ENCODE data around the gene SULT4A1. TPM values are rescaled to one million over a fixed set of nuclear protein-coding genes. Genes with fewer than 3 reads are reported as not detected.

SULT4A1 gene
- total RNA-seq, 2 donors from 2014 or later = 0.12 TPM; not detected in 1

DNA sequence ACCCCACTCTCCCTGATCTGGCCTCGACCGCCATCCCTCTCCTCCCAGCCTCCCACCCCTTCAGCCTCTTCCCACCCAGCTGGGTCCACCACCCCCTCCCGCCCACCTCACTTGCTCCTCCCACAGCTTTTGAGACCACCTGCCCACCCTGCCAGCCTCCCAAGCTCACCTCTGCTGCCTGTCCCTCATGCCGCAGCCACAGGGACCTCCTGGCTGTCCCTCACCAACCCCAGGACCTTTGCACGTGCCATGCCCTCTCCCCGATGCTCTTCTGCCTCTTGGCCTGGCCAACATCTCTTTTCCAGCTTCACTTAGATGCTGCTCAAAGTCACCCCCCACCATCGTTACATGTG lies 23.0 kb upstream of the SULT4A1 start:
- peaks cover 0 to under 1% of the 10 kb centered on the region in 2 donors for H3K27me3 ChIP-seq
- H3K4me1 ChIP-seq = no peaks in the 10 kb centered on the region
- no peak overlapping the region for H3K27ac ChIP-seq
- H3K36me3 ChIP-seq = no peaks in the 10 kb centered on the region
- DNase-seq (ENCODE audit: low spot score) = no peak
- H3K4me3 ChIP-seq = no peak overlapping the region
- no peaks in the 10 kb centered on the region for H3K9me3 ChIP-seq
- TF ChIP-seq, protein P1, sequence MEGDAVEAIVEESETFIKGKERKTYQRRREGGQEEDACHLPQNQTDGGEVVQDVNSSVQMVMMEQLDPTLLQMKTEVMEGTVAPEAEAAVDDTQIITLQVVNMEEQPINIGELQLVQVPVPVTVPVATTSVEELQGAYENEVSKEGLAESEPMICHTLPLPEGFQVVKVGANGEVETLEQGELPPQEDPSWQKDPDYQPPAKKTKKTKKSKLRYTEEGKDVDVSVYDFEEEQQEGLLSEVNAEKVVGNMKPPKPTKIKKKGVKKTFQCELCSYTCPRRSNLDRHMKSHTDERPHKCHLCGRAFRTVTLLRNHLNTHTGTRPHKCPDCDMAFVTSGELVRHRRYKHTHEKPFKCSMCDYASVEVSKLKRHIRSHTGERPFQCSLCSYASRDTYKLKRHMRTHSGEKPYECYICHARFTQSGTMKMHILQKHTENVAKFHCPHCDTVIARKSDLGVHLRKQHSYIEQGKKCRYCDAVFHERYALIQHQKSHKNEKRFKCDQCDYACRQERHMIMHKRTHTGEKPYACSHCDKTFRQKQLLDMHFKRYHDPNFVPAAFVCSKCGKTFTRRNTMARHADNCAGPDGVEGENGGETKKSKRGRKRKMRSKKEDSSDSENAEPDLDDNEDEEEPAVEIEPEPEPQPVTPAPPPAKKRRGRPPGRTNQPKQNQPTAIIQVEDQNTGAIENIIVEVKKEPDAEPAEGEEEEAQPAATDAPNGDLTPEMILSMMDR (IDR thresholded peaks at IDR 0.05) = peak in 1 of 2 donors; percentile 24

DNA sequence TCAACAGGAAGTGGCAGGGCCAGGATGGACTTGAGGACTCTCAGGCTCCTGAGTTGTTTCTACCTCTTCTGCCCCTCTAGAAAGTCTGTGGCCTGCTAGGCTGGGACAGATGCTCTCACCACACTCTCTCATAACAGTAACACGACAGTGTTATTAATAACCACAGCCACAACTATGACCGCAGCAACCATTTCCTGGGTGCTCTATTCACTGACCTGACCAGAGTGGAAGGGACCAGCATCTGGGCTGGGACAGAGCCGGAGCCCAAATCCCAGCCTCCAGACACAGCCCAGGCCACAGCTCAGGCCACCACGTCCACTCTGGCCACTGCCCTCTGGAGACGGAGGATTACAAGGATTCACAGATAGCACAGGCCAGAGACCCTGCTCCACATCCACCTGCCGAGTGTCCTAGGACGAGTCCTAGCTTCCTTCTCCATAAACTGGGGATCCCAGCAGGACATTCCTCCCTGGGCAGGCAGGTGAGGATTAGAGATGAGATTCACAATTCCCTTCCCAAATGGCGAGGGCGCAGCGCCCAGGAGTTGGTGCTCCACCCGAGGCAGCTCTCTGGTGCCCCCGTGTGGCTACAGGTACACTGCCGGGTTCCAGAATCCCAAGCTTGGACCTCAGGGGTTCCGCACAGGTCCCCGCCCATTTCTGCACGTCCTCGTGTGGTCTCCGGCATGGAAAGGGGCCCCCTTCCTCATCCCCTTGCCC lies 22.4 kb upstream of the SULT4A1 start:
- no peaks in the 10 kb centered on the region for H3K9me3 ChIP-seq
- TF ChIP-seq, protein P1 (IDR thresholded peaks at IDR 0.05) = peak; percentile 74 to 86
- H3K27me3 ChIP-seq = no peaks in the 10 kb centered on the region
- H3K4me1 ChIP-seq = no peaks in the 10 kb centered on the region
- H3K27ac ChIP-seq = no peak overlapping the region
- DNase-seq (ENCODE audit: low spot score) = peak; percentile 67
- no peaks in the 10 kb centered on the region for H3K36me3 ChIP-seq
- H3K4me3 ChIP-seq = no peak overlapping the region

DNA sequence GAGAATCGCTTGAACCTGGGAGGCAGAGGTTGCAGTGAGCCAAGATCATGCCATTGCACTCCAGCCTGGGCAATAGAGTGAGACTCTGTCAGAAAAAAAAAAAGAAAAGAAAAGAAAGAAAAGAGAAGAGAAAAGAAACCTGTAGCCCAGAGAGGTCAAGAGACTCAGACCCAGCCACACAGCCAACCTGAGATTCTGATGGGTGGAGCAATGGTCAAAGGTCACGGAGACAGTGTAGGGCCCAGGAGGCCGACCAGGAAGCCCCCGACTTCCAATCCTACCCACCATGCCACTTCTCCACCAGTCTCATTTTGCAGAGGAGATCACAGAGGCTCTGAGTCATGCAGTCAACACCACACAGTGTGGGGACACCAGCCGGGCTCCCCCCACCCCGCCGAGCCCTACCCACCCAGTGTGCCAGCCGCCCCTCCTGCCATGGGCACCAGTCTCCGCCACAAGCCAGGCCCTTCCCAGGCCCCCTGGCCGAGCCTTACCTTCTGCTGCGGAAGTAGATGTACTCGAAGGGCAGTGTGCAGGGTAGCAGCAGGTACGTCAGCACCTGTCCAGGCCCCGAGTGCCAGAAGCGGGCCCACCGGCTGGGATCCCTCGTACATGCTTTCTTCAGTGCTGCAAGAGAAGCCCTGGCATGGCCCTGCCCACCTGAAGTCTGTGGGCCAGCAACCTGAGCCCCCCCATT lies 21.6 kb upstream of the SULT4A1 start:
- no peaks in the 10 kb centered on the region for H3K27me3 ChIP-seq
- TF ChIP-seq, protein P1 (IDR thresholded peaks at IDR 0.05) = no peak
- no peak for DNase-seq (ENCODE audit: low spot score)
- no peaks in the 10 kb centered on the region for H3K36me3 ChIP-seq
- no peaks in the 10 kb centered on the region for H3K4me1 ChIP-seq
- no peak overlapping the region for H3K27ac ChIP-seq
- H3K4me3 ChIP-seq = no peak overlapping the region
- H3K9me3 ChIP-seq = no peaks in the 10 kb centered on the region

DNA sequence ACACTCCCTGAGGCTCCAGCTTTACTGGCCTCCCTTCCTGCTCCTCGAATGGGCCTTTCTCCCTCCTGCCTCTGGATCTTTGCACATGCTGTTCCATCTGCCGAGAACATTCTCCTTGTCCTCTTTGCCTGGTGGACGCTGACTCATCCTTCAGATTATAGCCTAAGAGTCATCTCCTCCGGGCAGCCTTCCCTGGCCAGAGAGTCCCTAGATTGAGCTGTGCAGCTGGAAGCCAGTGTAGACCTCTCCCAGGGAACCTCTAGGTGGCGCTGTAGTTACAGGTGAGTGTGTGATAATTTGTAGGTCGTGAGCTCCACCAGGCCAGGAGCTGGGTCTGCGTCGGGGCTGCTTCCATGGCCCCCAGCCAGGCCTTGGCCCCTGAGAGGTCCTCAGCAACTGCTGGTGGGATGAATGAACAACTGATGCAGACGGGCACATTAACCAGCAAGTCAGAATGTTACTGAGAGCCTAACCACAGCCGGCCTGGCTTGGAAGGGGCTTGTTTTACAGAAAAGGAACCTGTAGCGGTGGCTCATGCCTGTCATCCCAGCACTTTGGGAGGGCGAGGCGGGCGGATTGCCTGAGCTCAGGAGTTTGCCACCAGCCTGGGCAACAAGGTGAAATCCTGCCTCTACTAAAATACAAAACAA lies 20.8 kb upstream of the SULT4A1 start:
- no peak overlapping the region for H3K27ac ChIP-seq
- no peak for DNase-seq (ENCODE audit: low spot score)
- H3K27me3 ChIP-seq = no peaks in the 10 kb centered on the region
- TF ChIP-seq, protein P1 (IDR thresholded peaks at IDR 0.05) = peak in 1 of 2 donors; percentile 49
- H3K9me3 ChIP-seq = no peaks in the 10 kb centered on the region
- no peak overlapping the region for H3K4me3 ChIP-seq
- no peaks in the 10 kb centered on the region for H3K4me1 ChIP-seq
- no peaks in the 10 kb centered on the region for H3K36me3 ChIP-seq

DNA sequence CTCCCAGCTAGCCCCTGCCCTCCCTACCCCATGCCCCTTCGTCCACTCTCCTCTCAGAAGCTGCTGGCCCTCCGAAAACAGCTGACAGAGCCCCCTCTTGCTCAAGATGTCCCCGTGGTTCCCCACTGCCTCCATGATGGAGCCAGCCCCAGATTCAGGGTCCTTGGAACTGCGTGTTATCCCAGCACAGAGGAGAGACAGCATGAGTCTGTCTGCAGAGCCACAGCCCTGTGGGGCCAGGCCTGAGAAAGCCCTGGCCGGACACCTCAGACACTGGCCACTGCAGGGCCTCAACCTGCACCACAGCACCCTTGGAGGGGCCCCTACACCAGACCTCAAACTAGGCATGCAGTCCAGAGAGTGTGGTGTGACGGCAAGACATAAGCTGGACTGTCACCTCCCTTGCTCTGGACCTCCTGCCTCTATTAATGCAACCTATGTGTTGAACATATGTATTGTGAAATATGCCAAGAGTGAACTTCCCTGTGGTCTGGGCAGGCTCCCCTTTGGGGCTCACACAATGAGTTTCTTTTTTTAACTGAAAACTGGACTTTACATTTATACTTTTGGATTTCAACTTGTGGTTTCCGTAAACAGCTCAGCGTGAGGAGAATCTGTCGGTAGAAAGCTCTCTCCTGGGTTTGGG lies 19.9 kb upstream of the SULT4A1 start:
- DNase-seq (ENCODE audit: low spot score) = no peak
- no peaks in the 10 kb centered on the region for H3K27me3 ChIP-seq

More for the DNA sequence above, 19.9 kb upstream of the SULT4A1 start:
- no peak overlapping the region for H3K4me3 ChIP-seq
- TF ChIP-seq, protein P1 (IDR thresholded peaks at IDR 0.05) = no peak
- H3K36me3 ChIP-seq = no peaks in the 10 kb centered on the region
- H3K27ac ChIP-seq = no peak overlapping the region
- no peaks in the 10 kb centered on the region for H3K9me3 ChIP-seq
- H3K4me1 ChIP-seq = no peaks in the 10 kb centered on the region
